Measurements from ENCODE around the gene ATP6V0C. TPM values are rescaled to one million over a fixed set of nuclear protein-coding genes. Genes with fewer than 3 reads are reported as not detected.

The ATP6V0C gene
- total RNA-seq (303 TPM), polyA plus RNA-seq (ENCODE audit: insufficient read depth, low read depth, low replicate concordance) (520 TPM)
- long read RNA-seq, donor 1, transcript ATP6V0C-201 (3 exons, 1,175 nt): major isoform, 182 of 222 reads
- long read RNA-seq, donor 1, transcript ATP6V0C-202 (2 exons, 1,081 nt): minor isoform, 29 of 222 reads
- long read RNA-seq, donor 1, partial matches to known transcripts: 11 of 222 reads
- long read RNA-seq, donor 1, other reads (novel, unspliced or antisense): 0 of 222 reads
- long read RNA-seq, donor 2, transcript ATP6V0C-201 (3 exons, 1,175 nt): major isoform, 190 of 202 reads
- long read RNA-seq, donor 2, transcript ATP6V0C-202 (2 exons, 1,081 nt): minor isoform, 11 of 202 reads
- long read RNA-seq, donor 2, partial matches to known transcripts: 0 of 202 reads
- long read RNA-seq, donor 2, other reads (novel, unspliced or antisense): 0 of 202 reads
- long read RNA-seq, donor 3, transcript ATP6V0C-201 (3 exons, 1,175 nt): major isoform, 281 of 307 reads
- long read RNA-seq, donor 3, transcript ATP6V0C-202 (2 exons, 1,081 nt): minor isoform, 18 of 307 reads
- long read RNA-seq, donor 3, partial matches to known transcripts: 7 of 307 reads
- long read RNA-seq, donor 3, other reads (novel, unspliced or antisense): 0 of 307 reads
- long read RNA-seq, donor 4, transcript ATP6V0C-201 (3 exons, 1,175 nt): major isoform, 166 of 178 reads
- long read RNA-seq, donor 4, transcript ATP6V0C-202 (2 exons, 1,081 nt): minor isoform, 7 of 178 reads
- long read RNA-seq, donor 4, partial matches to known transcripts: 5 of 178 reads
- long read RNA-seq, donor 4, other reads (novel, unspliced or antisense): 0 of 178 reads
- long read RNA-seq, donor 5, transcript ATP6V0C-201 (3 exons, 1,175 nt): major isoform, 9 of 9 reads
- long read RNA-seq, donor 5, partial matches to known transcripts: 0 of 9 reads
- long read RNA-seq, donor 5, other reads (novel, unspliced or antisense): 0 of 9 reads
- long read RNA-seq, donor 6, transcript ATP6V0C-201 (3 exons, 1,175 nt): major isoform, 174 of 271 reads
- long read RNA-seq, donor 6, transcript ATP6V0C-202 (2 exons, 1,081 nt): minor isoform, 20 of 271 reads
- long read RNA-seq, donor 6, partial matches to known transcripts: 77 of 271 reads
- long read RNA-seq, donor 6, other reads (novel, unspliced or antisense): 0 of 271 reads
- long read RNA-seq, donor 7, transcript ATP6V0C-201 (3 exons, 1,175 nt): major isoform, 66 of 68 reads
- long read RNA-seq, donor 7, partial matches to known transcripts: 0 of 68 reads
- long read RNA-seq, donor 7, other reads (novel, unspliced or antisense): 0 of 68 reads
- long read RNA-seq, donor 8, transcript ATP6V0C-201 (3 exons, 1,175 nt): major isoform, 190 of 248 reads
- long read RNA-seq, donor 8, transcript ATP6V0C-202 (2 exons, 1,081 nt): minor isoform, 39 of 248 reads
- long read RNA-seq, donor 8, partial matches to known transcripts: 14 of 248 reads
- long read RNA-seq, donor 8, other reads (novel, unspliced or antisense): 5 of 248 reads
- long read RNA-seq, donor 9, transcript ATP6V0C-201 (3 exons, 1,175 nt): major isoform, 102 of 115 reads
- long read RNA-seq, donor 9, transcript ATP6V0C-202 (2 exons, 1,081 nt): minor isoform, 7 of 115 reads
- long read RNA-seq, donor 9, partial matches to known transcripts: 6 of 115 reads
- long read RNA-seq, donor 9, other reads (novel, unspliced or antisense): 0 of 115 reads
- long read RNA-seq, donor 10, transcript ATP6V0C-202 (2 exons, 1,081 nt): minor isoform, 24 of 241 reads
- long read RNA-seq, donor 10, transcript ATP6V0C-201 (3 exons, 1,175 nt): major isoform, 201 of 241 reads
- long read RNA-seq, donor 10, partial matches to known transcripts: 16 of 241 reads
- long read RNA-seq, donor 10, other reads (novel, unspliced or antisense): 0 of 241 reads

GRCh38 chr16:2513405-2514332 lies at the start of gene ATP6V0C:
Gene ATP6V0C (plus strand): TSS chr16:2513952. CDS start chr16:2514104, 152 bp downstream.
- Histone ChIP-seq H3K9ac (ENCODE audit: low read length in 3 of 3) (peak within 1 kb of the TSS; percentile 75 to 97 (median 79)), H3K27me3 (ENCODE audit: control insufficient read depth, insufficient read depth, low read length) (no peaks in the 10 kb centered on the region), H3K4me1 (ENCODE audit: control insufficient read depth in 2 of 3, insufficient read depth in 2 of 3, low read depth in 1 of 3, low read length in 3 of 3) (peaks cover 0 to 54% (median 25%) of the 10 kb centered on the region in 3 donors), H3K36me3 (ENCODE audit: control insufficient read depth in 2 of 3, insufficient read depth in 3 of 3, low read length in 3 of 3) (peaks cover 0 to 5% (median 0%) of the 10 kb centered on the region in 3 donors), H3K4me3 (ENCODE audit: low read length in 3 of 3) (peak within 1 kb of the TSS; percentile 81 to 91 (median 83)), H3K9me3 (ENCODE audit: control insufficient read depth in 2 of 3, insufficient read depth in 1 of 3, low read length in 3 of 3) (no peaks in the 10 kb centered on the region), H3K27ac (ENCODE audit: low read depth in 2 of 2, low read length in 2 of 2) (peak within 1 kb of the TSS; percentile 99)
- intact Hi-C loops (cut with DNase I): no loop called here
- FAIRE-seq: no peak
- no peak for TF ChIP-seq CTCF (IDR thresholded peaks at IDR 0.05; ENCODE audit: borderline replicate concordance, extremely low read depth, insufficient read depth)
- DNase-seq: peak; percentile 94 to 98 (median 96)

- no peak overlapping the region for H3K9ac ChIP-seq (ENCODE audit: low read length in 3 of 3)
- H3K36me3 ChIP-seq (ENCODE audit: control insufficient read depth in 2 of 3, insufficient read depth in 3 of 3, low read length in 3 of 3): no peaks in the 10 kb centered on the region
- intact Hi-C loops (cut with DNase I): no loop called here
- FAIRE-seq (no peak), DNase-seq (peak in 2 of 5 donors; percentile 33 to 71)
- no peaks in the 10 kb centered on the region for H3K9me3 ChIP-seq (ENCODE audit: control insufficient read depth in 2 of 3, insufficient read depth in 1 of 3, low read length in 3 of 3)
- TF ChIP-seq CTCF (IDR thresholded peaks at IDR 0.05; ENCODE audit: borderline replicate concordance, extremely low read depth, insufficient read depth): no peak
- peaks cover 0 to 11% (median 0%) of the 10 kb centered on the region in 3 donors for H3K4me1 ChIP-seq (ENCODE audit: control insufficient read depth in 2 of 3, insufficient read depth in 2 of 3, low read depth in 1 of 3, low read length in 3 of 3)
- no peak overlapping the region for H3K27ac ChIP-seq (ENCODE audit: low read depth in 2 of 2, low read length in 2 of 2)
- H3K4me3 ChIP-seq (ENCODE audit: low read length in 3 of 3): no peak overlapping the region
- H3K27me3 ChIP-seq (ENCODE audit: control insufficient read depth, insufficient read depth, low read length): no peaks in the 10 kb centered on the region
Measured at GRCh38 chr16:2464333-2464732, 49.4 kb upstream of the ATP6V0C start.
